Keratinocyte (primary cell): ENCODE results near the gene SDC3. TPM values are rescaled to one million over a fixed set of nuclear protein-coding genes. Genes with fewer than 3 reads are reported as not detected.

Experiments used
- DNase-seq: peaks from one replicate; pipeline ENCODE4 v3.0.0-alpha.2; 2011; ENCODE audit warnings: low read depth, missing footprints, low spot score
- FAIRE-seq: peaks from 2 replicates; lab custom pipeline; 2011; peaks lifted over from hg19 to GRCh38; lab: Jason Lieb, UNC
- H2AFZ ChIP-seq: 2 replicates; pipeline ENCODE4 v1.6.0; 2012; ENCODE audit warnings: low read length, control low read depth, inconsistent platforms; ENCODE audit not compliant: control insufficient read depth
- H3K27ac ChIP-seq: 2 replicates; pipeline ENCODE4 v1.5.1; 2011; ENCODE audit warnings: low read length; ENCODE audit not compliant: control insufficient read depth, insufficient read depth
- H3K27me3 ChIP-seq: 3 replicates; pipeline ENCODE4 v1.6.0; 2011; ENCODE audit warnings: low read length; ENCODE audit not compliant: control insufficient read depth, insufficient read depth; ENCODE audit errors: extremely low read depth
- H3K36me3 ChIP-seq, 2 experiments: 2 replicates in 1 of 2; 3 replicates in 1 of 2; pipeline ENCODE4 v1.5.1; 2011; ENCODE audit warnings: low read length in 2 of 2, mild to moderate bottlenecking in 1 of 2; ENCODE audit not compliant: control insufficient read depth in 2 of 2, insufficient read depth in 2 of 2; ENCODE audit errors: extremely low read depth in 1 of 2
- H3K4me1 ChIP-seq: 3 replicates; pipeline ENCODE4 v1.5.1; 2011; ENCODE audit warnings: low read length; ENCODE audit not compliant: control insufficient read depth, insufficient read depth; ENCODE audit errors: extremely low read depth
- H3K4me2 ChIP-seq: 3 replicates; pipeline ENCODE4 v1.6.0; 2011; ENCODE audit warnings: low read depth, low read length; ENCODE audit not compliant: control insufficient read depth, insufficient read depth; ENCODE audit errors: extremely low read depth
- H3K4me3 ChIP-seq, 3 experiments: fragments of 200-600 bp in 1 of 3; sonication (generic) in 1 of 3; 2 replicates in 2 of 3; 3 replicates in 1 of 3; pipeline ENCODE4 v1.5.1; 2011 to 2016; ENCODE audit warnings: low read length in 3 of 3, mild to moderate bottlenecking in 3 of 3, control low read depth in 2 of 3, inconsistent platforms in 1 of 3, low read depth in 1 of 3, mixed read lengths in 1 of 3, mixed run types in 1 of 3, moderate library complexity in 1 of 3; ENCODE audit not compliant: control insufficient read depth in 2 of 3, insufficient read depth in 2 of 3; ENCODE audit errors: extremely low read depth in 1 of 3
- H3K79me2 ChIP-seq: 2 replicates; pipeline ENCODE4 v1.6.0; 2012; ENCODE audit warnings: low read length; ENCODE audit not compliant: control insufficient read depth, insufficient read depth
- H3K9ac ChIP-seq: 3 replicates; pipeline ENCODE4 v1.6.0; 2011; ENCODE audit warnings: low read length; ENCODE audit not compliant: control insufficient read depth, insufficient read depth; ENCODE audit errors: extremely low read depth
- H3K9me1 ChIP-seq: 3 replicates; pipeline ENCODE4 v1.6.0; 2011; ENCODE audit warnings: low read length; ENCODE audit not compliant: control insufficient read depth, insufficient read depth; ENCODE audit errors: extremely low read depth
- H3K9me3 ChIP-seq: 2 replicates; pipeline ENCODE4 v1.5.1; 2012; ENCODE audit warnings: low read depth, low read length; ENCODE audit not compliant: control insufficient read depth
- H4K20me1 ChIP-seq: 3 replicates; pipeline ENCODE4 v1.6.0; 2011; ENCODE audit warnings: low read length; ENCODE audit not compliant: control insufficient read depth, insufficient read depth; ENCODE audit errors: extremely low read depth
- EZH2 ChIP-seq: IDR thresholded peaks from one replicate; pipeline ENCODE4 v1.6.1; 2012; ENCODE audit warnings: inconsistent platforms, mild to moderate bottlenecking, low read length, moderate library complexity
- dilution Hi-C: fragments of 300-500 bp; cut with MboI; formaldehyde crosslinking; loops from one replicate; pipeline ENCODE4 v1.7.0; 2020; ENCODE audit warnings: low sequenced_read_pairs; ENCODE audit not compliant: extremely low pct_ligation_motif_present
- polyA plus RNA-seq, 5 experiments: library from polyadenylated mRNA; depleted of rRNA in 3 of 5; stranded (reverse) in 3 of 5; stranded (forward) in 1 of 5; unstranded in 1 of 5; fragments of >200 nt; gene quantifications; 1 replicate in 1 of 5; 2 replicates in 3 of 5; 3 replicates in 1 of 5; pipeline versions ENCODE4 v1.2.1 to v1.2.3, GENCODE V29; 2011 to 2012; ENCODE audit warnings: missing spikeins in 2 of 5, low read depth in 1 of 5, low replicate concordance in 1 of 5
- TF ChIP-seq, protein P1 (sequence below), 3 experiments: IDR thresholded peaks in 1 of 3; conservative IDR thresholded peaks in 1 of 3; optimal IDR thresholded peaks in 1 of 3; 2 replicates in 2 of 3; 3 replicates in 1 of 3; pipeline versions ENCODE3 to v1.5.1; 2011; ENCODE audit warnings: low read length in 3 of 3, mild to moderate bottlenecking in 3 of 3, moderate library complexity in 2 of 3, control low read depth in 1 of 3, inconsistent platforms in 1 of 3; ENCODE audit not compliant: insufficient read depth in 2 of 3; ENCODE audit errors: extremely low read depth in 1 of 3

The SDC3 gene
- polyA plus RNA-seq, 1 donor (not counting 4 experiments of a cell fraction or from before 2014, with no cell fraction given): 8.8 TPM

DNA sequence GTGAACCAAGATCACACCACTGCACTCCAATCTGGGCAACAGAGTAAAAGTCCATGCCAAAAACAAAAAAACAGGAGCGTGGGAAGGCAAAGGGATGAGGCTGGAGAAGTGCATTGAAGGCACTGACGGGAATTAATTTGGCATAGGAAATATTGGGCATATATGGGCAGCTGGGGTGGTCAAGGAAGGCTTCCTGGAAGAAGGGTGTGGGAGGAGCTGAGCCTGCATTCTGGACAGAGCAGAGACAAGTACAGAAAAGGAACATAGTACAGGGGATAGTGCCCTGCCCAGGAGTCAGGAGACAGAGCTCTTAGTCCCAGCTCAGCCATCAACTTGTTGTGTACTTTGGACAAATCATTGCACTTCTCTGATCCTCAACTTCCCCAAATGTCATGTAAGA is 11.7 kb downstream of the SDC3 start:
- H4K20me1 ChIP-seq: peaks cover 6% of the 10 kb centered on the region
- DNase-seq (no peak), FAIRE-seq (no peak)
- no peak overlapping the region for H3K4me2 ChIP-seq
- H3K36me3 ChIP-seq: no peaks in the 10 kb centered on the region
- no peaks in the 10 kb centered on the region for H3K4me1 ChIP-seq
- no peak overlapping the region for H2AFZ ChIP-seq
- no peaks in the 10 kb centered on the region for H3K9me1 ChIP-seq
- no peaks in the 10 kb centered on the region for H3K9me3 ChIP-seq
- dilution Hi-C loops: no loop called here
- H3K9ac ChIP-seq: no peak overlapping the region
- H3K27ac ChIP-seq: no peak overlapping the region
- no peaks in the 10 kb centered on the region for H3K79me2 ChIP-seq
- no peaks in the 10 kb centered on the region for H3K27me3 ChIP-seq
- H3K4me3 ChIP-seq: no peak overlapping the region
- TF ChIP-seq, protein P1, sequence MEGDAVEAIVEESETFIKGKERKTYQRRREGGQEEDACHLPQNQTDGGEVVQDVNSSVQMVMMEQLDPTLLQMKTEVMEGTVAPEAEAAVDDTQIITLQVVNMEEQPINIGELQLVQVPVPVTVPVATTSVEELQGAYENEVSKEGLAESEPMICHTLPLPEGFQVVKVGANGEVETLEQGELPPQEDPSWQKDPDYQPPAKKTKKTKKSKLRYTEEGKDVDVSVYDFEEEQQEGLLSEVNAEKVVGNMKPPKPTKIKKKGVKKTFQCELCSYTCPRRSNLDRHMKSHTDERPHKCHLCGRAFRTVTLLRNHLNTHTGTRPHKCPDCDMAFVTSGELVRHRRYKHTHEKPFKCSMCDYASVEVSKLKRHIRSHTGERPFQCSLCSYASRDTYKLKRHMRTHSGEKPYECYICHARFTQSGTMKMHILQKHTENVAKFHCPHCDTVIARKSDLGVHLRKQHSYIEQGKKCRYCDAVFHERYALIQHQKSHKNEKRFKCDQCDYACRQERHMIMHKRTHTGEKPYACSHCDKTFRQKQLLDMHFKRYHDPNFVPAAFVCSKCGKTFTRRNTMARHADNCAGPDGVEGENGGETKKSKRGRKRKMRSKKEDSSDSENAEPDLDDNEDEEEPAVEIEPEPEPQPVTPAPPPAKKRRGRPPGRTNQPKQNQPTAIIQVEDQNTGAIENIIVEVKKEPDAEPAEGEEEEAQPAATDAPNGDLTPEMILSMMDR (optimal IDR thresholded peaks at IDR 0.05 in 1 of 3, IDR thresholded peaks at IDR 0.05 in 1 of 3, conservative IDR thresholded peaks at IDR 0.05 in 1 of 3; ENCODE audit: extremely low read depth in 1 of 3, insufficient read depth in 2 of 3, low read length in 3 of 3): no peak

DNA sequence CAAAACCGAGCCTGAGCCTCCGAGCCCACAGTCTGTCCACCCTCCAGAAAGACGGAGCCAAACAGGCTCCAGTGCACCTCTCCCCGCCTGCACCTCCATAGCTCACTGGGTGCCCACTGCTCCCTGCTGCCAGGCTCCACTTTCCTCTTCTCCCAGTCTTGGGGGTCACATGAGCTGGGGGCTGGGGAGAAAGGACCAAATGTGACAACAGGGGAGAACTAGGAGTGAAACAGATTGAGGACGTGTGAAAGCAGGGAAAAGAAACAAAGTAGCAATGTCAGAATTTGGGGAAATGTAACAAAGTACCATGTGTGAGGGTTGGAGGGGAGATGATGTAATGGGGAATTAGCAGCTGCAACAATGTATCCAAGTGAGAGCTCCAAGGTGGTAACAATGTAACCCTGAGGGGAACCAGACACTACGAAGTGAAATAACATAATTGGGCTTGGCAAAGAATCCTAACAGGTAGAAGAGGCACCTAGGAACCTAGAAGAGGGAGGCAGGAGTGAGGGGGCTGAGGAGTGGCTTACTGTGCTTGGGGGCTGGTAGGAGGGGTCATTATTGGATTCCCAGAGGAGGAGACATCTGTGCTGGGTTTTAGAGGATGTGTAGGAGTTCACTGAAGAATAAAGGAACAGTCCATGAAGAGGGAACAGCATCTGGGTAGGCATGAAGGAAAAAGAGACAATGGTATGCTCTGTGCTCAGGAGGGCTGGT is 12.5 kb downstream of the SDC3 start:
- dilution Hi-C loops: no loop called here
- H3K79me2 ChIP-seq: no peaks in the 10 kb centered on the region

More for the DNA sequence above, 12.5 kb downstream of the SDC3 start:
- Histone ChIP-seq H3K27ac (no peak overlapping the region), H3K4me1 (no peaks in the 10 kb centered on the region), H3K27me3 (no peaks in the 10 kb centered on the region), H3K9me1 (no peaks in the 10 kb centered on the region), H2AFZ (no peak overlapping the region), H4K20me1 (peaks cover 6% of the 10 kb centered on the region), H3K9me3 (no peaks in the 10 kb centered on the region), H3K4me3 (no peak overlapping the region), H3K9ac (no peak overlapping the region), H3K4me2 (no peak overlapping the region), H3K36me3 (no peaks in the 10 kb centered on the region)
- no peak for FAIRE-seq
- TF ChIP-seq EZH2: no peak
- TF ChIP-seq, protein P1 (optimal IDR thresholded peaks at IDR 0.05 in 1 of 3, IDR thresholded peaks at IDR 0.05 in 1 of 3, conservative IDR thresholded peaks at IDR 0.05 in 1 of 3; ENCODE audit: extremely low read depth in 1 of 3, insufficient read depth in 2 of 3, low read length in 3 of 3): no peak
- DNase-seq: no peak
